GM18873 (cell line): Measurements from ENCODE around the gene MGRN1.
"Not testable (repeated sequence)": the region's sequence is repeated elsewhere in the genome, so short reads cannot be mapped to it uniquely, and the experiment has no call there.

Source experiments
- ATAC-seq: cut with Tn5 transposase; IDR thresholded peaks from one replicate; pipeline ENCODE4 v1.9.1; 2021; ENCODE audit warnings: mild to moderate bottlenecking, moderate library complexity, moderate number of reproducible peaks; ENCODE audit not compliant: unreplicated experiment, low FRiP score

The MGRN1 gene

GRCh38 chr16:4714996-4715395 is 90.4 kb downstream of the MGRN1 start:
- no peak for ATAC-seq

GRCh38 chr16:4718466-4718865 is 93.8 kb downstream of the MGRN1 start:
- no peak for ATAC-seq

- ATAC-seq, result no peak
Observed at GRCh38 chr16:4723071-4723767, 98.6 kb downstream of the MGRN1 start.

GRCh38 chr16:4724661-4725270 is 100.1 kb downstream of the MGRN1 start:
- no peak for ATAC-seq

GRCh38 chr16:4726616-4727015 is 102.0 kb downstream of the MGRN1 start:
- ATAC-seq, result no peak

GRCh38 chr16:4728676-4729075 is 104.0 kb downstream of the MGRN1 start:
- ATAC-seq, result no peak

- ATAC-seq, result no peak
Observed at GRCh38 chr16:4729876-4730275, 105.2 kb downstream of the MGRN1 start.

GRCh38 chr16:4733211-4733742 is 108.7 kb downstream of the MGRN1 start:
- no peak for ATAC-seq

- ATAC-seq, result no peak
Observed at GRCh38 chr16:4733747-4734062, 109.1 kb downstream of the MGRN1 start.

GRCh38 chr16:4734063-4734729 is 109.6 kb downstream of the MGRN1 start, which contains the start of the genes ANKS3 and DNAAF8:
TSS of gene ANKS3 (minus strand) at chr16:4734271. CDS start at chr16:4730149, 4,122 bp downstream.
TSS of gene DNAAF8 (plus strand) at chr16:4734537. CDS start at chr16:4736515, 1,978 bp downstream.
- peak; percentile 75 for ATAC-seq

- ATAC-seq, result peak; percentile 25
Observed at GRCh38 chr16:4734730-4735535, 110.3 kb downstream of the MGRN1 start.

GRCh38 chr16:4736546-4736945 is 111.9 kb downstream of the MGRN1 start:
- ATAC-seq, result no peak

- no peak for ATAC-seq
Observed at GRCh38 chr16:4737545-4737944, 112.9 kb downstream of the MGRN1 start.

- ATAC-seq, result not testable (repeated sequence)
Observed at GRCh38 chr16:4738370-4738769, 113.7 kb downstream of the MGRN1 start.
